Measurements from ENCODE around the gene RAB19. TPM values are rescaled to one million over a fixed set of nuclear protein-coding genes. Genes with fewer than 3 reads are reported as not detected.
A peak's percentile ranks its signal among the peaks of the same experiment; 100 is the strongest.

RAB19 gene
- total RNA-seq, 1 donor from 2014 or later, result 0.52 TPM

GRCh38 chr7:140475747-140476333 lies 72.0 kb downstream of the RAB19 start:
- Histone ChIP-seq H3K36me3 (ENCODE audit: control insufficient read depth in 3 of 3, insufficient read depth in 3 of 3, low read length in 3 of 3) (peaks cover 2 to 8% (median 4%) of the 10 kb centered on the region in 3 donors), H3K4me1 (ENCODE audit: control insufficient read depth in 3 of 3, insufficient read depth in 3 of 3, low read length in 3 of 3) (peaks cover 15% of the 10 kb centered on the region in 3 donors), H3K4me3 (ENCODE audit: low read length in 3 of 3) (no peak overlapping the region), H3K9ac (ENCODE audit: low read depth in 1 of 3, low read length in 3 of 3) (no peak overlapping the region), H3K9me3 (ENCODE audit: control insufficient read depth in 3 of 3, low read length in 3 of 3) (no peaks in the 10 kb centered on the region), H3K27ac (ENCODE audit: low read depth, low read length) (no peak overlapping the region), H3K27me3 (ENCODE audit: control insufficient read depth in 3 of 3, insufficient read depth in 3 of 3, low read length in 3 of 3) (no peaks in the 10 kb centered on the region)

DNA sequence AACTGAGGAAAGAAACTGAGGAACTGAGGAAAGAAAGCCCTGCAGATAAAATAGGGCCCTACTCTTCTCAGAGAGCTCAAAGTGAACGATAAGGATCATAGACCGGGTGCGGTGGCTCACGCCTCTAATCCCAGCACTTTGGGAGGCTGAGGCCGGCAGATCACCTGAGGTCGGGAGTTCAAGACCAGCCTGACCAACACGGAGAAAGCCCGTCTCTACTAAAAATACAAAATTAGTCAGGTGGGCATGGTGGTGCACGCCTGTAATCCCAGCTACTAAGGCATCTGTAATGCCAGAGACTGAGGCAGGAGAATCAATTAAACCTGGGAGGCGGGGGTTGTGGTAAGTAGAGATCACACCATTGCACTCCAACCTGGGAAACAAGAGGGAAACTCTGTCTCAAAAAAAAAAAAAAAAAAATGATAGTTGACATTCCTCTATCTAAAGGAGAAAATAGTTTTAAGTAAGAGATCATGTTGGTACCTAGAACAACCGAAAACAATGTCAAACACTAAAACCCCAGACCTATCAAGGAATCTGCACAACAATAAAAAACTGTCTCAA lies 72.9 kb downstream of the RAB19 start:
- Histone ChIP-seq H3K36me3 (ENCODE audit: control insufficient read depth in 3 of 3, insufficient read depth in 3 of 3, low read length in 3 of 3) (peaks cover 0 to 2% (median 0%) of the 10 kb centered on the region in 3 donors), H3K27ac (ENCODE audit: low read depth, low read length) (no peak overlapping the region), H3K9me3 (ENCODE audit: control insufficient read depth in 3 of 3, low read length in 3 of 3) (no peaks in the 10 kb centered on the region), H3K4me3 (ENCODE audit: low read length in 3 of 3) (no peak overlapping the region), H3K4me1 (ENCODE audit: control insufficient read depth in 3 of 3, insufficient read depth in 3 of 3, low read length in 3 of 3) (peaks cover 15% of the 10 kb centered on the region in 3 donors), H3K9ac (ENCODE audit: low read depth in 1 of 3, low read length in 3 of 3) (no peak overlapping the region), H3K27me3 (ENCODE audit: control insufficient read depth in 3 of 3, insufficient read depth in 3 of 3, low read length in 3 of 3) (no peaks in the 10 kb centered on the region)

Small RNAs within 50 kb of the gene (small RNA-seq; reads per million reads assigned to genes)
- gene RNA5SP247, result not detected
- 15.4 reads per million, percentile 93 among the genes with 10 or more reads in this experiment for gene RNA5SP248

Other genes with a start within 250 kb of the RAB19 start
- gene KDM7A, start 227.1 kb upstream of the RAB19 start, total RNA-seq, result 8.4 TPM
- 73.6 TPM for gene SLC37A3, start 5.5 kb upstream of the RAB19 start, total RNA-seq
- gene MKRN1, start 75.4 kb downstream of the RAB19 start, total RNA-seq, result 87.2 TPM
- gene DENND2A, start 236.8 kb downstream of the RAB19 start, total RNA-seq, result 32.4 TPM

Data from skeletal muscle tissue (tissue), 5 donors.